Measurements from ENCODE around the gene CHTOP.
A peak's percentile ranks its signal among the peaks of the same experiment; 100 is the strongest.

The CHTOP gene

GRCh38 chr1:153673511-153673910 lies 39.6 kb downstream of the CHTOP start:
- no peak for TF ChIP-seq TAF1 (IDR thresholded peaks at IDR 0.05; ENCODE audit: low read depth, low read length)
- TF ChIP-seq POLR2A (IDR thresholded peaks at IDR 0.05; ENCODE audit: low read depth, low read length) = no peak
- TF ChIP-seq SPI1 (IDR thresholded peaks at IDR 0.05; ENCODE audit: low read depth, low read length) = no peak
- TF ChIP-seq POU2F2 (IDR thresholded peaks at IDR 0.05; ENCODE audit: low read depth, low read length) = no peak
- TF ChIP-seq PAX5 (IDR thresholded peaks at IDR 0.05; ENCODE audit: insufficient read depth, low read length, severe bottlenecking) = no peak
- TF ChIP-seq POLR2AphosphoS5 (IDR thresholded peaks at IDR 0.05; ENCODE audit: low read depth, low read length) = no peak
- no peak for FAIRE-seq
- DNase-seq (ENCODE audit: insufficient read length, low spot score) = no peak

GRCh38 chr1:153677718-153678518 lies 44.1 kb downstream of the CHTOP start:
- DNase-seq (ENCODE audit: insufficient read length, low spot score) = no peak
- TF ChIP-seq TAF1 (IDR thresholded peaks at IDR 0.05; ENCODE audit: low read depth, low read length) (no peak), POLR2A (IDR thresholded peaks at IDR 0.05; ENCODE audit: low read depth, low read length) (no peak), PAX5 (IDR thresholded peaks at IDR 0.05; ENCODE audit: insufficient read depth, low read length, severe bottlenecking) (no peak), POLR2AphosphoS5 (IDR thresholded peaks at IDR 0.05; ENCODE audit: low read depth, low read length) (no peak), POU2F2 (IDR thresholded peaks at IDR 0.05; ENCODE audit: low read depth, low read length) (no peak), SPI1 (IDR thresholded peaks at IDR 0.05; ENCODE audit: low read depth, low read length) (no peak)
- peak; percentile 98 for FAIRE-seq

- peak; percentile 45 for FAIRE-seq
- no peak for DNase-seq (ENCODE audit: insufficient read length, low spot score)
Observed at GRCh38 chr1:153678519-153679336, 44.9 kb downstream of the CHTOP start, which contains the start of gene NPR1. Gene NPR1, plus strand, starts transcription at chr1:153678688. Its CDS starts 421 bp downstream, at chr1:153679109.

GRCh38 chr1:153679337-153680119 lies 45.7 kb downstream of the CHTOP start:
- peak; percentile 84 for FAIRE-seq
- no peak for DNase-seq (ENCODE audit: insufficient read length, low spot score)
- TF ChIP-seq SPI1 (IDR thresholded peaks at IDR 0.05; ENCODE audit: low read depth, low read length) (no peak), POU2F2 (IDR thresholded peaks at IDR 0.05; ENCODE audit: low read depth, low read length) (no peak), PAX5 (IDR thresholded peaks at IDR 0.05; ENCODE audit: insufficient read depth, low read length, severe bottlenecking) (no peak), TAF1 (IDR thresholded peaks at IDR 0.05; ENCODE audit: low read depth, low read length) (no peak), POLR2A (IDR thresholded peaks at IDR 0.05; ENCODE audit: low read depth, low read length) (no peak), POLR2AphosphoS5 (IDR thresholded peaks at IDR 0.05; ENCODE audit: low read depth, low read length) (no peak)

More at GRCh38 chr1:153678519-153679336, 44.9 kb downstream of the CHTOP start, which contains the start of gene NPR1:
- no peak for TF ChIP-seq SPI1 (IDR thresholded peaks at IDR 0.05; ENCODE audit: low read depth, low read length)
- no peak for TF ChIP-seq TAF1 (IDR thresholded peaks at IDR 0.05; ENCODE audit: low read depth, low read length)
- TF ChIP-seq POU2F2 (IDR thresholded peaks at IDR 0.05; ENCODE audit: low read depth, low read length) = no peak
- TF ChIP-seq POLR2A (IDR thresholded peaks at IDR 0.05; ENCODE audit: low read depth, low read length) = no peak
- no peak for TF ChIP-seq POLR2AphosphoS5 (IDR thresholded peaks at IDR 0.05; ENCODE audit: low read depth, low read length)

- DNase-seq (ENCODE audit: insufficient read length, low spot score) = no peak
- no peak for FAIRE-seq
- TF ChIP-seq PAX5 (IDR thresholded peaks at IDR 0.05; ENCODE audit: insufficient read depth, low read length, severe bottlenecking) (no peak), SPI1 (IDR thresholded peaks at IDR 0.05; ENCODE audit: low read depth, low read length) (no peak), POLR2A (IDR thresholded peaks at IDR 0.05; ENCODE audit: low read depth, low read length) (no peak), POU2F2 (IDR thresholded peaks at IDR 0.05; ENCODE audit: low read depth, low read length) (no peak), POLR2AphosphoS5 (IDR thresholded peaks at IDR 0.05; ENCODE audit: low read depth, low read length) (no peak), TAF1 (IDR thresholded peaks at IDR 0.05; ENCODE audit: low read depth, low read length) (no peak)
Observed at GRCh38 chr1:153680120-153680403, 46.2 kb downstream of the CHTOP start.

GRCh38 chr1:153682730-153683129 lies 48.9 kb downstream of the CHTOP start:
- FAIRE-seq (no peak), DNase-seq (ENCODE audit: insufficient read length, low spot score) (no peak)
- TF ChIP-seq POLR2AphosphoS5 (IDR thresholded peaks at IDR 0.05; ENCODE audit: low read depth, low read length) = no peak
- TF ChIP-seq TAF1 (IDR thresholded peaks at IDR 0.05; ENCODE audit: low read depth, low read length) = no peak
- no peak for TF ChIP-seq POLR2A (IDR thresholded peaks at IDR 0.05; ENCODE audit: low read depth, low read length)
- no peak for TF ChIP-seq SPI1 (IDR thresholded peaks at IDR 0.05; ENCODE audit: low read depth, low read length)
- TF ChIP-seq PAX5 (IDR thresholded peaks at IDR 0.05; ENCODE audit: insufficient read depth, low read length, severe bottlenecking) = no peak
- TF ChIP-seq POU2F2 (IDR thresholded peaks at IDR 0.05; ENCODE audit: low read depth, low read length) = no peak

GRCh38 chr1:153683854-153684253 lies 50.0 kb downstream of the CHTOP start:
- TF ChIP-seq POLR2AphosphoS5 (IDR thresholded peaks at IDR 0.05; ENCODE audit: low read depth, low read length) = no peak
- no peak for TF ChIP-seq SPI1 (IDR thresholded peaks at IDR 0.05; ENCODE audit: low read depth, low read length)
- TF ChIP-seq POU2F2 (IDR thresholded peaks at IDR 0.05; ENCODE audit: low read depth, low read length) = no peak
- no peak for DNase-seq (ENCODE audit: insufficient read length, low spot score)

GRCh38 chr1:153684892-153685291 lies 51.0 kb downstream of the CHTOP start:
- TF ChIP-seq TAF1 (IDR thresholded peaks at IDR 0.05; ENCODE audit: low read depth, low read length) (no peak), SPI1 (IDR thresholded peaks at IDR 0.05; ENCODE audit: low read depth, low read length) (no peak), POLR2AphosphoS5 (IDR thresholded peaks at IDR 0.05; ENCODE audit: low read depth, low read length) (no peak), POU2F2 (IDR thresholded peaks at IDR 0.05; ENCODE audit: low read depth, low read length) (no peak), PAX5 (IDR thresholded peaks at IDR 0.05; ENCODE audit: insufficient read depth, low read length, severe bottlenecking) (no peak)
- no peak for DNase-seq (ENCODE audit: insufficient read length, low spot score)
- no peak for FAIRE-seq

More at GRCh38 chr1:153683854-153684253, 50.0 kb downstream of the CHTOP start:
- no peak for FAIRE-seq

Measured in GM12891 (cell line).